Testis (tissue), 2 donors: ENCODE measurements around the gene MT1M.

Experiments used
- POLR2A ChIP-seq: fragments of 450-650 bp; IDR thresholded peaks from one replicate; pipeline ENCODE4 v1.6.1; 2017; ENCODE audit warnings: antibody characterized with exemption, mild to moderate bottlenecking, moderate library complexity
- TF ChIP-seq, protein P1 (sequence below), 3 experiments: fragments of 450-650 bp in 2 of 3; fragments of 200-600 bp in 1 of 3; sonication (generic) in 1 of 3; IDR thresholded peaks; one replicate each; pipeline ENCODE4 v1.5.1; 2016 to 2019; ENCODE audit warnings: antibody characterized with exemption in 3 of 3, mild to moderate bottlenecking in 2 of 3, moderate library complexity in 1 of 3

DNA sequence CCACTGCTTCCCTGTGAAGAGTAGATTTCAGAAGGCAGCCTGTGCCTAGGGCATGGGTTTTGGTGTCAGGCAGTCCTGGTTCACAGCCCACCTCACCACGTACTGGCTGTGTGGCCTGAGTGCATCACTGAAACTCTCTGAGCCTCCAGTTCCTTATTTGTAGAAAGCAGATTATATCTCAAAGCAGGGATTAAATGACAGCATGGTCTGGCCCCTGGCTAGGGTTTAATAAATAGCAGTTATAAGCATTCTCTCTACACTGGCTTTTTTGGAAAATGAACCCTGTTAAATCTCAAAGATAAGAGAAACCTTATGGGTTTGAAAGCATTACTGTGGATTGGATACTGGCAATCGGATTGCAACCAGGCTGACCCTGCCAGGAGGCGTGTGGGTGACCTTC lies 2.9 kb upstream of the MT1M start:
- TF ChIP-seq, protein P1, sequence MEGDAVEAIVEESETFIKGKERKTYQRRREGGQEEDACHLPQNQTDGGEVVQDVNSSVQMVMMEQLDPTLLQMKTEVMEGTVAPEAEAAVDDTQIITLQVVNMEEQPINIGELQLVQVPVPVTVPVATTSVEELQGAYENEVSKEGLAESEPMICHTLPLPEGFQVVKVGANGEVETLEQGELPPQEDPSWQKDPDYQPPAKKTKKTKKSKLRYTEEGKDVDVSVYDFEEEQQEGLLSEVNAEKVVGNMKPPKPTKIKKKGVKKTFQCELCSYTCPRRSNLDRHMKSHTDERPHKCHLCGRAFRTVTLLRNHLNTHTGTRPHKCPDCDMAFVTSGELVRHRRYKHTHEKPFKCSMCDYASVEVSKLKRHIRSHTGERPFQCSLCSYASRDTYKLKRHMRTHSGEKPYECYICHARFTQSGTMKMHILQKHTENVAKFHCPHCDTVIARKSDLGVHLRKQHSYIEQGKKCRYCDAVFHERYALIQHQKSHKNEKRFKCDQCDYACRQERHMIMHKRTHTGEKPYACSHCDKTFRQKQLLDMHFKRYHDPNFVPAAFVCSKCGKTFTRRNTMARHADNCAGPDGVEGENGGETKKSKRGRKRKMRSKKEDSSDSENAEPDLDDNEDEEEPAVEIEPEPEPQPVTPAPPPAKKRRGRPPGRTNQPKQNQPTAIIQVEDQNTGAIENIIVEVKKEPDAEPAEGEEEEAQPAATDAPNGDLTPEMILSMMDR (IDR thresholded peaks at IDR 0.05), result no peak
- no peak for TF ChIP-seq POLR2A
